ENCODE data around the gene CYP4F2. TPM values are rescaled to one million over a fixed set of nuclear protein-coding genes. Genes with fewer than 3 reads are reported as not detected.

CYP4F2 gene
- total and polyA plus RNA-seq, 4 donors: 0.43 TPM; not detected in 3

GRCh38 chr19:15923702-15924101 lies 25.8 kb upstream of the CYP4F2 start:
- H3K4me3 ChIP-seq: no peak overlapping the region
- 81 to 85% methylated on average over 8 of the region's 8 CpGs for WGBS, 2 donors
- ATAC-seq (ENCODE audit: insufficient read depth, low FRiP score) (no peak), DNase-seq (no peak)
- no peaks in the 10 kb centered on the region for H3K4me1 ChIP-seq (ENCODE audit: control insufficient read depth in 5 of 5, insufficient read depth in 5 of 5, low read length in 5 of 5)
- H3K27me3 ChIP-seq (ENCODE audit: control insufficient read depth in 3 of 3, insufficient read depth in 3 of 3, low read length in 2 of 3): no peaks in the 10 kb centered on the region
- H3K36me3 ChIP-seq (ENCODE audit: control insufficient read depth in 4 of 4, insufficient read depth in 4 of 4, low read length in 4 of 4): no peaks in the 10 kb centered on the region
- TF ChIP-seq, protein P1, sequence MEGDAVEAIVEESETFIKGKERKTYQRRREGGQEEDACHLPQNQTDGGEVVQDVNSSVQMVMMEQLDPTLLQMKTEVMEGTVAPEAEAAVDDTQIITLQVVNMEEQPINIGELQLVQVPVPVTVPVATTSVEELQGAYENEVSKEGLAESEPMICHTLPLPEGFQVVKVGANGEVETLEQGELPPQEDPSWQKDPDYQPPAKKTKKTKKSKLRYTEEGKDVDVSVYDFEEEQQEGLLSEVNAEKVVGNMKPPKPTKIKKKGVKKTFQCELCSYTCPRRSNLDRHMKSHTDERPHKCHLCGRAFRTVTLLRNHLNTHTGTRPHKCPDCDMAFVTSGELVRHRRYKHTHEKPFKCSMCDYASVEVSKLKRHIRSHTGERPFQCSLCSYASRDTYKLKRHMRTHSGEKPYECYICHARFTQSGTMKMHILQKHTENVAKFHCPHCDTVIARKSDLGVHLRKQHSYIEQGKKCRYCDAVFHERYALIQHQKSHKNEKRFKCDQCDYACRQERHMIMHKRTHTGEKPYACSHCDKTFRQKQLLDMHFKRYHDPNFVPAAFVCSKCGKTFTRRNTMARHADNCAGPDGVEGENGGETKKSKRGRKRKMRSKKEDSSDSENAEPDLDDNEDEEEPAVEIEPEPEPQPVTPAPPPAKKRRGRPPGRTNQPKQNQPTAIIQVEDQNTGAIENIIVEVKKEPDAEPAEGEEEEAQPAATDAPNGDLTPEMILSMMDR (IDR thresholded peaks at IDR 0.05; ENCODE audit: control extremely low read depth, extremely low read depth): no peak
- H3K9me3 ChIP-seq (ENCODE audit: control insufficient read depth in 4 of 4, insufficient read depth in 3 of 4, low read length in 3 of 4): peaks cover 0 to 2% (median 0%) of the 10 kb centered on the region in 4 donors
- H3K27ac ChIP-seq (ENCODE audit: low read depth in 1 of 2, low read length in 1 of 2): no peak overlapping the region
- no peak overlapping the region for H3K9ac ChIP-seq (ENCODE audit: insufficient read depth in 1 of 2, low read length in 2 of 2)

DNA sequence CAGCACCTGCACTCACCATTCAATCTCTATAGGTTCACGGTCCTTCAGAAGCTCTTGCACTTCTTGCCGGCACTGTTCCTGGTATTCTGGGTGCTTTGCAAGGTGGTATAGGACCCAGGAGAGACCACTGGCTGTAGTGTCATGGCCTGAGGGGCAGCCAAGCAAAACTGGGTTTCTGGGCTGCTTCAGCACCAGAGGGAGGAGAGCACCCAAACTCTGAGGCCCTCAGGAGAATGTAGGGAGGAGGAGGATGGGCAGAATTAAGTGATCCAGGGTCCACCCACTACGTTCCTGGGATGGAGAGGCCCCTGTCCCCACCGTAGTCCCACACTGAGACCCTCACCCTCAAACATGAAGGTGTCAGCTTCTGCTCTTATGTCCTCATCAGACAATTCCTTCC lies 24.1 kb upstream of the CYP4F2 start:
- DNase-seq (no peak), ATAC-seq (ENCODE audit: insufficient read depth, low FRiP score) (no peak)
- Histone ChIP-seq H3K4me3 (no peak overlapping the region), H3K27ac (ENCODE audit: low read depth in 1 of 2, low read length in 1 of 2) (no peak overlapping the region), H3K27me3 (ENCODE audit: control insufficient read depth in 3 of 3, insufficient read depth in 3 of 3, low read length in 2 of 3) (no peaks in the 10 kb centered on the region), H3K4me1 (ENCODE audit: control insufficient read depth in 5 of 5, insufficient read depth in 5 of 5, low read length in 5 of 5) (no peaks in the 10 kb centered on the region), H3K9ac (ENCODE audit: insufficient read depth in 1 of 2, low read length in 2 of 2) (no peak overlapping the region), H3K36me3 (ENCODE audit: control insufficient read depth in 4 of 4, insufficient read depth in 4 of 4, low read length in 4 of 4) (no peaks in the 10 kb centered on the region), H3K9me3 (ENCODE audit: control insufficient read depth in 4 of 4, insufficient read depth in 3 of 4, low read length in 3 of 4) (peaks cover 0 to 2% (median 0%) of the 10 kb centered on the region in 4 donors)
- WGBS, 2 donors: 56 to 75% methylated on average over 4 of the region's 4 CpGs
- TF ChIP-seq, protein P1 (IDR thresholded peaks at IDR 0.05; ENCODE audit: control extremely low read depth, extremely low read depth): no peak

- Histone ChIP-seq H3K27ac (ENCODE audit: low read depth in 1 of 2, low read length in 1 of 2) (no peak overlapping the region), H3K4me1 (ENCODE audit: control insufficient read depth in 5 of 5, insufficient read depth in 5 of 5, low read length in 5 of 5) (no peaks in the 10 kb centered on the region), H3K9me3 (ENCODE audit: control insufficient read depth in 4 of 4, insufficient read depth in 3 of 4, low read length in 3 of 4) (peaks cover 0 to 6% (median 4%) of the 10 kb centered on the region in 4 donors), H3K9ac (ENCODE audit: insufficient read depth in 1 of 2, low read length in 2 of 2) (no peak overlapping the region), H3K27me3 (ENCODE audit: control insufficient read depth in 3 of 3, insufficient read depth in 3 of 3, low read length in 2 of 3) (no peaks in the 10 kb centered on the region), H3K4me3 (no peak overlapping the region), H3K36me3 (ENCODE audit: control insufficient read depth in 4 of 4, insufficient read depth in 4 of 4, low read length in 4 of 4) (no peaks in the 10 kb centered on the region)
- TF ChIP-seq, protein P1 (IDR thresholded peaks at IDR 0.05; ENCODE audit: control extremely low read depth, extremely low read depth): no peak
- WGBS, 2 donors: 76 to 87% methylated on average over 4 of the region's 4 CpGs
- DNase-seq (no peak), ATAC-seq (ENCODE audit: insufficient read depth, low FRiP score) (no peak)
These were observed 21.4 kb upstream of the CYP4F2 start for GRCh38 chr19:15919243-15919642.

DNA sequence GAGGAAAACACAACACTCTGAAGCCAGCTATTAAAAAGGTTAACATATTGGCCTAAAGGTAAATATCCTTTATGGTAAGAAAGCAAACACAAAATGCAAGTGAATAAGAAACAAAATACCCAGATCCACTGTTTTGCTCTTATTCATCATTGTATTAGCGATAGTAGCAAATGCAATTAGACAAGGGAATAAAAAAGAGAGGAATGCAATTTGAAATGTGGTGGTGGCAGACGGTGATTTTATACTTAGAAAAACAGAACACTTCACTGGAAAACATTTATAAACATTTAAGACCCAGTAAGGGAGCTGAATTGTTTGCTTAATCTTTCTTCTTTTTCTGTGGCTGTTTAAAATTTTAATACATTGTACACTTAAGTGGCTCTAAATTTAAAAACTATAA lies 17.2 kb upstream of the CYP4F2 start:
- Histone ChIP-seq H3K36me3 (ENCODE audit: control insufficient read depth in 4 of 4, insufficient read depth in 4 of 4, low read length in 4 of 4) (no peaks in the 10 kb centered on the region), H3K4me3 (no peak overlapping the region), H3K9me3 (ENCODE audit: control insufficient read depth in 4 of 4, insufficient read depth in 3 of 4, low read length in 3 of 4) (peaks cover 0 to 5% (median 4%) of the 10 kb centered on the region in 4 donors), H3K27me3 (ENCODE audit: control insufficient read depth in 3 of 3, insufficient read depth in 3 of 3, low read length in 2 of 3) (peaks cover 0 to 24% (median 24%) of the 10 kb centered on the region in 3 donors), H3K4me1 (ENCODE audit: control insufficient read depth in 5 of 5, insufficient read depth in 5 of 5, low read length in 5 of 5) (no peaks in the 10 kb centered on the region), H3K27ac (ENCODE audit: low read depth in 1 of 2, low read length in 1 of 2) (no peak overlapping the region), H3K9ac (ENCODE audit: insufficient read depth in 1 of 2, low read length in 2 of 2) (no peak overlapping the region)
- 95 to 98% methylated on average over 2 of the region's 2 CpGs for WGBS, 2 donors
- DNase-seq (no peak), ATAC-seq (ENCODE audit: insufficient read depth, low FRiP score) (no peak)
- TF ChIP-seq, protein P1 (IDR thresholded peaks at IDR 0.05; ENCODE audit: control extremely low read depth, extremely low read depth): no peak

Data from lung (tissue), 12 donors.